ENCODE measurements around the gene HAGH. TPM values are rescaled to one million over a fixed set of nuclear protein-coding genes. Genes with fewer than 3 reads are reported as not detected.

Gene HAGH
- total RNA-seq, 1 donor from 2014 or later: 35.9 TPM

DNA sequence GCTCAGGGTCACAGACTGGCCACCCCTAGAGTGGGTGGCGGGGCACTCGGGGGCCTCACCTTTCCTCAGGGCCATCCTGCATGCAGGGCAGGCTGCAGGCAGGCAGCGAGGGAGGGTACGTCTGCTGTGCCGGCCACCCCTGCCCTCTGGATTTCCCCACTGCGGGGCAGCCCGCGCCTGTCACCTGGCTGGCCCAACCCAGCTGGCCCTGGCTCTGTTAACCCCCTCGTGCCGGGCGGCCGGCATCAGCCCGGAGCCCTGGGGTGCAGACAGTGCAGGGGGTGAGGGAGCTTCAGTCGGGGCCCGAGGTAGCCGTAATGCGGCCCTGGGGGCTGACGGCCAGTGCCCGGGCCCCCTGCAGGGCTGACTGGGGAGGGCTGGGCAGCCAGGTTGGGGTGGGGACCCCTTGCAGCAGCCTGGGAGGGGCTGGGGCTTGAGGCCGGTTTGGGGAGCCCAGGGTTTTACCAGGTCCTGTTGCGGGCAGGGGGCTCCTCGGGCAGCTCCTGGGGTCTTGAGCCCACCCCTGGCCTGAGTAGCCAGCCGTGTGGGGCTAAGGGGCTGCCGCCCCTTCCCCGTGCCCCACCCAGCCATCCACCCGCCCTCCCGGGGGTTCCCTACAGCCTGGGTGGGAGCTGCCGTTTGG lies 32.9 kb downstream of the HAGH start, which contains the start of gene IGFALS:
IGFALS (minus strand) TSS at position 128 of the 643 bp plus-strand sequence; CDS start at position 75, 53 bp downstream.
- TF ChIP-seq EZH2 (IDR thresholded peaks at IDR 0.05; ENCODE audit: insufficient read depth, low read length) (no peak), CTCF (IDR thresholded peaks at IDR 0.05; ENCODE audit: insufficient read depth, low read depth, low read length) (no peak)
- no peak within 1 kb of the TSS for H2AFZ ChIP-seq (ENCODE audit: low read depth, low read length)
- H4K20me1 ChIP-seq (ENCODE audit: insufficient read depth, low read length): no peaks in the 10 kb centered on the region
- H3K27ac ChIP-seq (ENCODE audit: low read depth, low read length): no peak within 1 kb of the TSS
- H3K4me3 ChIP-seq (ENCODE audit: insufficient read depth, low read depth, low read length): no peak within 1 kb of the TSS
- H3K9ac ChIP-seq (ENCODE audit: low read length): no peak within 1 kb of the TSS
- H3K36me3 ChIP-seq (ENCODE audit: insufficient read depth, low read length): no peaks in the 10 kb centered on the region
- no peaks in the 10 kb centered on the region for H3K79me2 ChIP-seq (ENCODE audit: insufficient read depth, low read length)
- DNase-seq (ENCODE audit: low read depth) (no peak), FAIRE-seq (no peak)
- no peak within 1 kb of the TSS for H3K4me2 ChIP-seq (ENCODE audit: low read length)
- peaks cover 8% of the 10 kb centered on the region for H3K36me3 Mint-ChIP-seq (ENCODE audit: low read depth, unreplicated experiment)
- H3K27ac Mint-ChIP-seq (ENCODE audit: unreplicated experiment): no peak within 1 kb of the TSS
- H3K4me1 Mint-ChIP-seq (ENCODE audit: low read depth, unreplicated experiment): no peaks in the 10 kb centered on the region
- H3K27me3 Mint-ChIP-seq (ENCODE audit: low read depth, unreplicated experiment): no peaks in the 10 kb centered on the region
- peaks cover 4% of the 10 kb centered on the region for H3K9me3 ChIP-seq (ENCODE audit: insufficient read depth, low read depth, low read length)
- H3K27me3 ChIP-seq (ENCODE audit: insufficient read depth, low read length): no peaks in the 10 kb centered on the region
- no peaks in the 10 kb centered on the region for H3K4me1 ChIP-seq (ENCODE audit: insufficient read depth, low read length)
- no peak within 1 kb of the TSS for H3K4me3 Mint-ChIP-seq (ENCODE audit: unreplicated experiment)
- H3K9me3 Mint-ChIP-seq (ENCODE audit: unreplicated experiment): peaks cover 9% of the 10 kb centered on the region

DNA sequence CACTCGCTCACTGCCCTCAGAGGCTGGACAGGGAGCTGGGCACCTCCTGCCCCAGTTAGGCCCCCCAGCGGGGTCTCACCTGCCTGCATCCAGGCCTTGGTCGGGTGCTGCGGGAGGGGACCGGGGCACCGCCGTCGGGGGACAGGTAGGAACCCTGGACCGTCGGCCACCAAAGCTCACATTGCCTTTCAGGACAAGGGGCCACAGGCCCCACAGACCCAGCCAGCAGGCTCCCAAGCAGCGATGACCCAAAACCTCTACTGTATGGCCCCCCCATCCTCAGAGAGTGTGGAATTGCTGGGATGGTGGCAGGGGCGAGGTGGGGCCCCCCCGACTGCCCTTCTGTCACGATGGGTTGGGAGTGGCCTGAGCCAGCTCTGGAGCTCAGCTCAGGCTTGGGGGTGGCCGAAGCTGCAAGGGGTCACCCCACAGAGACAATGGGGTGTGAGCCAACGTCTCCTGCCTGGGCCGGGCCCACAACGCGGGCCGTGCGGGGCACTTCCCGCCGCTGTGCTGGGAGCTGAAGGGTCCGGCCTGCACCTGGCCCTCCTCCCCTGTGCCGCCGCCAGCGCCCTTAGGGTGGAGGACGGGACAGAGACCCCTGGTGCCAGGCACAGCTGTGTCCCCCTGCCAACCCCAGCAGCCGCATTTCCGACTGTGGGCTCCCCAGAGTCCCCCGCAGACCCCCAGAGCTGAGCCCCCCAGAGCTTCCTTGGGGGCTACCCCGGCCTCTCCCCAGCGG lies 33.6 kb downstream of the HAGH start:
- H3K27ac ChIP-seq (ENCODE audit: low read depth, low read length): no peak overlapping the region
- H3K27me3 ChIP-seq (ENCODE audit: insufficient read depth, low read length): no peaks in the 10 kb centered on the region
- H3K79me2 ChIP-seq (ENCODE audit: insufficient read depth, low read length): peaks cover 2% of the 10 kb centered on the region
- H3K4me1 ChIP-seq (ENCODE audit: insufficient read depth, low read length): no peaks in the 10 kb centered on the region
- DNase-seq (ENCODE audit: low read depth) (no peak), FAIRE-seq (no peak)
- Mint-ChIP-seq H3K9me3 (ENCODE audit: unreplicated experiment) (peaks cover 8% of the 10 kb centered on the region), H3K27ac (ENCODE audit: unreplicated experiment) (no peak overlapping the region), H3K4me3 (ENCODE audit: unreplicated experiment) (no peak overlapping the region), H3K4me1 (ENCODE audit: low read depth, unreplicated experiment) (no peaks in the 10 kb centered on the region), H3K36me3 (ENCODE audit: low read depth, unreplicated experiment) (peaks cover 7% of the 10 kb centered on the region), H3K27me3 (ENCODE audit: low read depth, unreplicated experiment) (no peaks in the 10 kb centered on the region)
- no peak overlapping the region for H3K9ac ChIP-seq (ENCODE audit: low read length)
- H3K4me2 ChIP-seq (ENCODE audit: low read length): no peak overlapping the region
- TF ChIP-seq CTCF (IDR thresholded peaks at IDR 0.05; ENCODE audit: insufficient read depth, low read depth, low read length): no peak
- TF ChIP-seq EZH2 (IDR thresholded peaks at IDR 0.05; ENCODE audit: insufficient read depth, low read length): no peak
- H3K9me3 ChIP-seq (ENCODE audit: insufficient read depth, low read depth, low read length): peaks cover 2% of the 10 kb centered on the region
- no peak overlapping the region for H2AFZ ChIP-seq (ENCODE audit: low read depth, low read length)
- H3K36me3 ChIP-seq (ENCODE audit: insufficient read depth, low read length): no peaks in the 10 kb centered on the region
- H4K20me1 ChIP-seq (ENCODE audit: insufficient read depth, low read length): no peaks in the 10 kb centered on the region
- no peak overlapping the region for H3K4me3 ChIP-seq (ENCODE audit: insufficient read depth, low read depth, low read length)
